NCI-H510A (cell line): ENCODE results near the gene SCGB2A2.

Experiments
- DNase-seq: peaks from one replicate; lab custom pipeline; 2025; lab: John Stamatoyannopoulos, UW

Gene SCGB2A2

DNA sequence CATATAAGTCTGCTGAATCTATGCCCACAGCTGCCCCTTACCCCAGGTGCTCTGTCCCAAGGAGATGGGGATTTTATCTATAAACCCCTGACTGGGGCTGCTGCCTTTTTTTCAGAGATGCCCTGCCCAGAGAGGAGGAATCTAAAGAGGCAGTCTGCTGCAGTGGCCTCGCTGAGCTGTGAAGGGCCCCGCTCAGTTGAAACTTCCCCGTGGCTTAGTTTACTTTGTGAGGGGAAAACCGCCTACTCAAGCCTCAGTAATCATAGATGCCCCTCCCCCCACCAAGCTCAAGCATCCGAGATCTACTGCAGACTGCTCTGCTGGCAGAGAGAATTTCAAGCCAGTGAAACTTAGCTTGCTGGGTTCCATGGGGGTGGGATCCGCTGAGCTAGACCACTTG lies 36.3 kb downstream of the SCGB2A2 start:
- DNase-seq = no peak

DNA sequence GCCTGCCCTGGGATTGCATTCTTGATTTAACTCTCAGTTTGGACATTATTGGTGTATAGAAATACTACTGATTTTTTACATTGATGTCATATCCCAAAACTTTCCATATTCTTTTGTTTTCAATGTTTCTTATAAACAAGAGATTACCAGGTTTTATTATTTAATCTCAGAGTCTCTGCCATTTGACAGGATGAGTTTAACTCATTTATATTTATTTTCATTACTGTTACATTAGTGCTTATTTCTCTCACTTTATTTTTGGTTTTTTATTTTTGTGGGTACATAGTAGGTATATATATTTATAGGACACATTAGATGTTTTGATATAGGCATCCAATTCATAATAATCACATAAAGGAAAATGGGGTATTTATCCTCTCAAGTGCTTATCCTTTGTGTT lies 38.0 kb downstream of the SCGB2A2 start:
- DNase-seq = no peak

DNA sequence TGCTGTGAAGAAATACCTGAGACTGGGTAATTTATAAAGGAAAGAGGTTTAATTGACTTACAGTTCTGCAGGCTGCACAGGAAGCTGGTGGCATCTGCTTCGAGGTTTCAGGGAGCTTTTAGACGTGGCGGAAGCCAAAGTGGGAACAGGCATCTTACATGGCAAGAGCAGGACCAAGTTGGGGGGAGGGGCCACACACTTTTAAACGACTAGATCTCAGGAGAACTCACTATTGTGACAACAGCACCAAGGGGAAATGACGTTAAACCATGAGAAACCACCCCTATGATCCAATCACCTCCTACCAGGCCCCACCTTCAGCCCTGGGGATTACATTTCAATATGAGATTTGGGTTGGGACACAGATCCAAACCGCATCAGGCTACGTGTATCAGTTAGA lies 40.0 kb downstream of the SCGB2A2 start:
- DNase-seq = no peak

DNA sequence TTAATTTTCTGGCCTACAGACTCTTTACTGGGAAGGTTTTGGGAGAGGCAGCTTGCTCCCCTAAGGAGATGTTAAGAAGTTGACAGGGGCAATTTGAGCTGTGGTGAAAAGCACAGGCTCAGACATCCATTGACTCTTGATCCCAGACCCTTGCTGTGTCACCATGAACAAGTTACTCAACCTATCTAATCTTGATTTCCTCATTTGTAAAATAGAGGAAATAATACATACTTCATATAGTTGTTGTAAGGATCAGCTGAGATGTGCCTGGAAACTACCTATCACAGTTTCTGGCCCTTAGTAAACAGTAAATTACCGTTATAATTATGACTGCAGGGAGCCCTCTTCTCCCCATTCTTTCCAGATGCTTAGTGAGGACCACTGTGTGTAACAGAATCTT lies 45.5 kb downstream of the SCGB2A2 start:
- DNase-seq = no peak

DNA sequence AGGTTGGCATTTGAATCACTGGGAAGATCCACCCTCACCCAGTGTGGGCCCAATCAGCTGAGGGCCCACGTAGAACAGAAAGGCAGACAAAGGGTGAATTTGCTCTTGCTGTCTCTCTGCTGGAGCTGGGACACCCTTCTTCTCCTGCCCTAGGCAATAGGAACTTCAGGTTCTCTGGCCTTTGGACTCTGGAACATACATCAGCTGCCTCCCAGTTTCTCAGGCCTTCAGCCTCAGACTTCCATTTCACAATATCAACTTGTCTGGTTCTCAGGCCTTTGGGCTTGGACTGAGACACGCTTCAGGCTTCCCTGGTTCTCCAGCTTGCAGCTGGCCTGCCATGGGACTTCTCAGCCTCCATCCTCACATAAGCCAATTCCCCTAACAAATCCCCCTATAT lies 52.6 kb downstream of the SCGB2A2 start:
- DNase-seq = no peak
